Stimulated activated CD8-positive, alpha-beta memory T cell treated with anti-CD3 and anti-CD28 coated beads, Interleukin-7, amount 100 ng/mL, for 48 hours (primary cell): ENCODE results near the gene ZC3H12D.
"Not testable (repeated sequence)": the region's sequence is repeated elsewhere in the genome, so short reads cannot be mapped to it uniquely, and the experiment has no call there.

Experiments
- DNase-seq, 2 donors: peaks; one replicate each; pipeline ENCODE4 v3.0.0-alpha.2; 2020; ENCODE audit warnings: low read depth in 1 of 2; ENCODE audit errors: extremely low read depth in 1 of 2

ZC3H12D gene

GRCh38 chr6:149484733-149485700, at the start of gene ZC3H12D:
ZC3H12D (minus strand) TSS chr6:149485014; CDS start chr6:149474543, 10,471 bp downstream.
- DNase-seq = peak; percentile 50 to 69

DNA sequence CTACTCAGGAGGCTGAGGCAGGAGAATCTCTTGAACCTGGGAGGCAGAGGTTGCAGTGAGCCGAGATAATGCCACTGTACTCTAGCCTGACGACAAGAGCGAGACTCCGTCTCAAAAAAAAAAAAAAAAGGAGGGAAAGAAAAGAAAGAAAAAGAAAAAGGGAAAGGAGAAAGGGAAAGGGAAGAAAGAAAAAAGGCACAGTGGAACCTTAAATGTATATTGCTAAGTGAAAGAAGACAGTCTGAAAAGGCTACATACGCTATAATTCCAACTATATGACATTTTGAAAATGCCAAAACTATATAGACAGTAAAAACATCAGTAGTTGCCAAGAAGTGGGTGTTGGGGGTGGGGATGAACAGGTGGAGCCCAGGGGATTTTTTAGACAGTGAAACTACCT, 44.8 kb upstream of the ZC3H12D start:
- DNase-seq = no peak

DNA sequence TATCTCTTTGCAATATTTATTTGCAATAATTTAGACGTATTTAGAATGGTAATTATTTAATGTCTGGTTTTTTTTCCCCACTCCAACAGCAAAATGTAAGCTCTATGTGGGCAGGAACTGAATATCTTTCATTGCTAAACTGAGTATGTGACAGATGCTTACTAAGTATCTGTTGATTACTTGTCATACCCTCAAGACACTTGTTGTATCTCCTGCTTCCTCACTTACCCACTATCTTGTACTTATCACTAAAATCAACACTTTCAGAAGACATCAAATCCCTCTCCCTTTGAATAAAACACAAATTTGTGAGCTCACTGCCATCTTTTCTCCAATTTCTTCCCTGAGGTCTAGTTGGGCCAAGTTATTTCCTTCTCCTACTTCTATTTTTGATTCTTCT, 30.7 kb upstream of the ZC3H12D start:
- DNase-seq = no peak

- DNase-seq = no peak
Measured at GRCh38 chr6:149513915-149514314, 29.1 kb upstream of the ZC3H12D start.

DNA sequence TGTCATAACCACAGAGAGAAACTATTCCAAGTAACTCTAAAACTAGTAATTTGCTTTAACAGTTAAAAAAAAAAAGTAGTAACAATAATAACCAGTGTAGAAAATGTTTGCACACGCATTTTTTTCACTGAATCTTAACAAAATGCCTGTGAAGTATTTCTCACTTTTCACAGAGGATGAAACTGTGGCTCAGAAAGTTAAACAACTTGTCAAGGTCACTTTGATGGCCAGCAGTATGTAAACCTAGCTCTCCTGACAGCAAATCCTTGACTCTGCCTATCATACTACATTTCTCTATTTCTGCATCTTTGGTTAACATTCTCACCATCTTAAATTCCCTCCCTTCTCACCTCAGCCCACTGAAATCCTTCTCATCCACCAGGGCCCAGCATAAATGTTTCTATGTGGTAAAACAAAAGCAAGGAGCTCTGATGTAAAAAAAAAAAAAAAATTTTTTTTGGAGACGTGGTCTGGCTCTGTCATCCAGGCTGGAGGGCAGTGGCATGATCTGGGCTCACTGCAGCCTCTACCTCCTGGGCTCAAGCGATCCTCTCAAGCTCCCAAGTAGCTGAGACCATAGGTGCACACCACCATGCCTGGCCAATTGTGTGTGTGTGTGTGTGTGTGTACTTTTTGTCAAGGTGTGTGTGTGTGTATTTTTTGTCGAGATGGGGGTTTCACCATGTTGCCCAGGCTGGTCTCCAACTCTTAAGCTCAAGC, 26.1 kb upstream of the ZC3H12D start:
- DNase-seq = no peak

GRCh38 chr6:149508485-149508884, 23.7 kb upstream of the ZC3H12D start:
- no peak for DNase-seq

GRCh38 chr6:149503872-149504271, 19.1 kb upstream of the ZC3H12D start:
- no peak for DNase-seq

DNA sequence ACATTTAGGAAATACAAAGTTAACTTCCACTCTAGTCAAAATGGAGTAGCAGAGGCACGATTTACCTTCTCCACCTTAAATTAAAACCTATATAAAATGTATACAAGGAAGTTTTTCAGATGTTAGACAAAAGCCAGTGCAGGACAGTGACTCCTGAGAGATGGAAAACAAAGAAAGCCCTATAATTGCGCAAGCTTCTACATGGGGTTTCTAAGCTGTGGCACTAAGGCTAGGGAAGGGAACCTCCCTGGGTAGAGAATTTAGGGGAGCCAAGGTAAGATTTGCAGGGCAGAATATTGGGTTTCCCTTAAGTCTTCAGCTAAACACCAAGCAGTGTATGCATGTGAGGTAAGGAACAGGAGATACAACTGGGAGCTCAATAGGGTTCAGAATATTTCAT, 18.5 kb upstream of the ZC3H12D start:
- DNase-seq = no peak

GRCh38 chr6:149501768-149502167, 17.0 kb upstream of the ZC3H12D start:
- DNase-seq = no peak

- DNase-seq = no peak
Measured at GRCh38 chr6:149501201-149501600, 16.4 kb upstream of the ZC3H12D start.

GRCh38 chr6:149500096-149500495, 15.3 kb upstream of the ZC3H12D start:
- DNase-seq = no peak

GRCh38 chr6:149499066-149499465, 14.3 kb upstream of the ZC3H12D start:
- no peak for DNase-seq

DNA sequence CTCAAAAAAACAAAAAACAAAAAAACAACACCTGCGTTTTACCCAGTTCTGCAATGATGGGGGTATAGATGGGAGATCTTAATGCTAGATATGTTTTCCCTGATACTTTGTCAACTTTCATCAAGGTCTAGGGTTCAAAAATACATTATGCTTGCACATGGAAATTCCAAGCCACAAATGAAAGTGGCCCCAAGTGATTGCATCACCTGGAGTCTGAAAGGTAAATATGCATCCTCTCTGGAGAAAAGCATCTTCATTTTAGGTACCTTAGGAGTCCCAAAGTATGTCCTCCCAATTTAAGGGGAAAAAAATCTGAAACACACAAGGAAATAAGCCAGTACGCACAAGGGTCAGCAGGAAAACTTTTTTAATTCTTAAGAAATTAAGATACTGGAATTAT, 12.6 kb upstream of the ZC3H12D start:
- no peak for DNase-seq

- DNase-seq = not testable (repeated sequence)
Measured at GRCh38 chr6:149496597-149496996, 11.8 kb upstream of the ZC3H12D start.

GRCh38 chr6:149495349-149496016, 10.7 kb upstream of the ZC3H12D start:
- DNase-seq = not testable (repeated sequence)

DNA sequence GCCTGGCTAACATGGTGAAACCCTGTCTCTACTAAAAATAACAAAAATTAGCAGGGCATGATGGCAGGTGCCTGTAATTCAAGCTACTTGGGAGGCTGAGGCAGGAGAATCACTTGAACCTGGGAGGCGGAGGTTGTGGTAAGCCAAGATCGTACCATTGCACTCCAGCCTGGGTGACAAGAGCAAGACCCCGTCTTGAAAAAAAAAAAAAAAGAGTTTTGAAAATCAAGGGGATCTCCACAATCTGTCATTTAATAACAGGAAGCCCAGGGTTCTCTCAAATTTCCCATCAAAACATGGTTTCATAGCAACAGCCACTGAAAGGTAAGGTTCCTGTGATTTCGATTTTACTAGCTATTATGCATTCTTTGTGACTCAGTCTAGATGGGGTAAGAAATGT, 10.0 kb upstream of the ZC3H12D start:
- not testable (repeated sequence) for DNase-seq

DNA sequence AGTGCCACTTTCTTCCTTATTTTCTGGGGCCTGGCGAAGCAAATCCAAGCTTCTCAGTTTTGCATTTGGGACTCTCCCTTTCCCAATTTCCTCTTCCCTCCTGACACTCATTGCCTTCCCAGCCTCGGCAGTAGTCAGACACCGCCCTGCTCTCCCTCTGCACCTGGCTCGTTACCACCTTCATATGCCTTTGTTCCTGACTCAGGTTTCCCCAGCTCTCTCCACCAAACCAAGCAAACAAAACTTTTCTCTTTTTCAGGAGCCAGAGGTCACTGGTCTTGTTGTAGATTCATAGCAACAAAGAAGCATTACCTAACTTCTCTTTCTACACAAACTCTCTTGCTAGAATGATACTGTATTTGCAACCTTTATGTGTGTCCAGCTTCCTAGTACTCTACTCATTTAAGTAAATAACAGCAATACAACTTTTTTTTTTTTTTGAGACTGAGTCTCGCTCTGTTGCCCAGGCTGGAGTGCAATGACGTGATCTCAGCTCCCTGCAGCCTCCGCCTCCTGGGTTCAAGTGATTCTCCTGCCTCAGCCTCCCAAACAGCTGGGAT, 9.0 kb upstream of the ZC3H12D start:
- no peak for DNase-seq

DNA sequence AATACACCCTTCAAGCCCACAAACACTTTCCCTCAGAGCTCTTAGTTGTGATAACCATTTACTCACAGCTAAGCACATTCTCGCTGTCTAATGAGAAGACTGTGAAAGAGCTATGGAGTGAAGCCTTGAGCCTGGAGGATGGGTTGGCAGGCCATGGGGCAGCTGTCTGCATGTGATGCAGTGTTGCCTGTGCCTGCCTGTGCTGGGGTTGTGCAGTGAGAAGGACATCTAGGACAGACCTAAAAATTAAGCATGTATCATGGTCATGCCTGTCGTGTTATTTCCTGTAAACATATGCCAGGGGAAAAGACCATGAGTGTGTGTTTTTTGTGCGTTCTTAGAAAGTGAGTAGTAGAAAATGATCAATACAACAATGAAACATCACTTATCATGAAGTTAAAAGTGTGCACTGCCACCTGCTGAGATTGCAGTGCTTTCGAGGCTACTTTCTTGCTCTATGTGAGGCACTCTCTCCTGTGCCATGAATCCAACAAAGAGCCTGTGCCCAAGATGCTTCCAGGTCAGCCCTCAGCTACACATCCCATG, 8.1 kb upstream of the ZC3H12D start:
- DNase-seq = no peak

- no peak for DNase-seq
Measured at GRCh38 chr6:149489967-149490366, 5.2 kb upstream of the ZC3H12D start.

DNA sequence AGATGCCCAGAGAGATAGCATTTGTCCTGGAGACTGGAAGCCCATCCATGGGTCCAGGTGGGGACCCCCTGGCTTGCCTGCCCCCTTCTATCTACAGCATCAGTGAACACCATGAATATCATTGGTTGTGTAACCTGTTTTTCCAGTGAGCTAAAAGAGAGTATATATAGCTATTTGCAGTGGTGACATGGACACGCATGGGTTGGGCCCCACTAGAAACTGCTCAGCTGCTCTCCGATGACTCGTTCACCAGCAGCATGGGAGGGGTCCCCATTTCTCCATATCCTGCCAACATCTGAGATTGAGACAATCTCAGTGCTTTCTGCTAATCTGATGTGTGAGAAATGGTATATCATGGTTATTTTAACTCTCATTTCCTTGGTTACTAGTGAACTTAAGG, 4.0 kb upstream of the ZC3H12D start:
- DNase-seq = no peak

- no peak for DNase-seq
Measured at GRCh38 chr6:149487316-149487715, 2.5 kb upstream of the ZC3H12D start.
